Natural killer cell (primary cell): Measurements from ENCODE around the gene TMEM208. TPM values are rescaled to one million over a fixed set of nuclear protein-coding genes. Genes with fewer than 3 reads are reported as not detected.
A peak's percentile ranks its signal among the peaks of the same experiment; 100 is the strongest.

Experiments used
- ATAC-seq, 3 donors: fragments of 150-1000 bp in 2 of 3; fragments of 200-7000 bp in 1 of 3; cut with Tn5 transposase; 1 replicate in 1 of 3; 2 replicates in 2 of 3; pipeline ENCODE4 v1.10.0; 2021; ENCODE audit warnings: mild to moderate bottlenecking in 2 of 3, moderate library complexity in 2 of 3
- DNase-seq, 2 donors: peaks; one replicate each; pipeline versions ENCODE4 v3.0.0 to v3.0.0-alpha.2; 2013 to 2021; ENCODE audit warnings: mixed read lengths in 1 of 2
- H3K27ac ChIP-seq: one replicate; pipeline ENCODE4 v1.5.1; 2013; ENCODE audit warnings: mild to moderate bottlenecking, low read length
- H3K27me3 ChIP-seq: one replicate; pipeline ENCODE4 v1.6.1; 2013; ENCODE audit warnings: low read length; ENCODE audit not compliant: control insufficient read depth, insufficient read depth
- H3K36me3 ChIP-seq: one replicate; pipeline ENCODE4 v1.6.1; 2013; ENCODE audit warnings: low read length; ENCODE audit not compliant: control insufficient read depth, insufficient read depth
- H3K4me1 ChIP-seq: one replicate; pipeline ENCODE4 v1.6.1; 2013; ENCODE audit warnings: low read length; ENCODE audit not compliant: control insufficient read depth, insufficient read depth
- H3K4me3 ChIP-seq: one replicate; pipeline ENCODE4 v1.5.1; 2013; ENCODE audit warnings: low read length
- H3K9me3 ChIP-seq: one replicate; pipeline ENCODE4 v1.6.1; 2013; ENCODE audit warnings: low read length; ENCODE audit not compliant: control insufficient read depth, insufficient read depth
- H3K27ac Mint-ChIP-seq, 2 donors: one replicate each; pipeline ENCODE4 v1.8.0; 2022; ENCODE audit warnings: mild to moderate bottlenecking in 2 of 2, mixed read lengths in 2 of 2, moderate library complexity in 1 of 2
- H3K27me3 Mint-ChIP-seq, 2 donors: one replicate each; pipeline ENCODE4 v1.8.0; 2022; ENCODE audit warnings: low read depth in 2 of 2, mixed read lengths in 2 of 2
- H3K36me3 Mint-ChIP-seq: one replicate; pipeline ENCODE4 v1.8.0; 2022; ENCODE audit warnings: mixed read lengths
- H3K4me1 Mint-ChIP-seq, 2 donors: one replicate each; pipeline ENCODE4 v1.8.0; 2022; ENCODE audit warnings: mixed read lengths in 2 of 2
- H3K4me3 Mint-ChIP-seq: one replicate; pipeline ENCODE4 v1.8.0; 2022; ENCODE audit warnings: mild to moderate bottlenecking, moderate library complexity, mixed read lengths
- H3K9me3 Mint-ChIP-seq, 2 donors: one replicate each; pipeline ENCODE4 v1.8.0; 2022; ENCODE audit warnings: mixed read lengths in 2 of 2
- WGBS: methylation state at CpG from one replicate; pipeline ENCODE4 v1.1.7; 2013; ENCODE audit warnings: missing lambda C conversion rate; ENCODE audit not compliant: insufficient coverage; 5-methylcytosine and 5-hydroxymethylcytosine counted together
- intact Hi-C: fragments of 100-400 bp; cut with micrococcal nuclease; formaldehyde crosslinking; loops from one replicate; pipeline ENCODE4 v1.14.2; 2022
- total RNA-seq, 4 donors: library from RNA; stranded (reverse); fragments of 120-200 nt in 1 of 4; gene quantifications; one replicate each; pipeline versions ENCODE4 v1.2.3 to v1.2.4, GENCODE V29; 2013 to 2022
- TF ChIP-seq, protein P1 (sequence below): fragments of 200-600 bp; IDR thresholded peaks from one replicate; pipeline ENCODE4 v1.8.0; 2022; ENCODE audit warnings: antibody characterized with exemption

Gene TMEM208
- total RNA-seq, 3 donors from 2014 or later (not counting 1 experiment from before 2014, with no cell fraction given), result 34.5 to 39.2 (median 36.7) TPM

DNA sequence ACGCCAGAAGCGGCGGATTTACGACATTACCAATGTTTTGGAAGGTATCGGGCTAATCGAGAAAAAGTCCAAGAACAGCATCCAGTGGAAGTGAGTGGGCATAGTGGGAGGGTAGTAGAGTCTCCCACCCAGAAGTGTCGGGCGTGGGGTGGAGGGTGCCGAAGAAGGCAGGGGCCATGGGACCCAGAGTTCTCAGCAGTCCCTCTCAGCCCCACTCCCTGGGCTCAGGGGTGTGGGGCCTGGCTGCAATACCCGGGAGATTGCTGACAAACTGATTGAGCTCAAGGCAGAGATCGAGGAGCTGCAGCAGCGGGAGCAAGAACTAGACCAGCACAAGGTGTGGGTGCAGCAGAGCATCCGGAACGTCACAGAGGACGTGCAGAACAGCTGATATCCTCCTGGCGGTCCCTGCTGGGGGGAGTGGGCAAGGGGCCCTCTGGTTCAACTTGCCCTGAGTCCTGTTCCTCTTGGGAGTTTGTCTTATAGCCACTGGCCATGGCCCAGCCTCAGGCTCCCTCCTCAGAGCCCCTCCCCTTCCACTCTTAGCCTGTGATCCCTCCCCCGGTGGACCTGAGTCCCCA lies 34.1 kb upstream of the TMEM208 start:
- peaks cover 14% of the 10 kb centered on the region for H3K36me3 Mint-ChIP-seq
- H3K27ac Mint-ChIP-seq, result peak overlapping the region; percentile 75 to 86
- peaks cover 35% of the 10 kb centered on the region for H3K36me3 ChIP-seq
- H3K27me3 Mint-ChIP-seq, result no peaks in the 10 kb centered on the region
- TF ChIP-seq, protein P1, sequence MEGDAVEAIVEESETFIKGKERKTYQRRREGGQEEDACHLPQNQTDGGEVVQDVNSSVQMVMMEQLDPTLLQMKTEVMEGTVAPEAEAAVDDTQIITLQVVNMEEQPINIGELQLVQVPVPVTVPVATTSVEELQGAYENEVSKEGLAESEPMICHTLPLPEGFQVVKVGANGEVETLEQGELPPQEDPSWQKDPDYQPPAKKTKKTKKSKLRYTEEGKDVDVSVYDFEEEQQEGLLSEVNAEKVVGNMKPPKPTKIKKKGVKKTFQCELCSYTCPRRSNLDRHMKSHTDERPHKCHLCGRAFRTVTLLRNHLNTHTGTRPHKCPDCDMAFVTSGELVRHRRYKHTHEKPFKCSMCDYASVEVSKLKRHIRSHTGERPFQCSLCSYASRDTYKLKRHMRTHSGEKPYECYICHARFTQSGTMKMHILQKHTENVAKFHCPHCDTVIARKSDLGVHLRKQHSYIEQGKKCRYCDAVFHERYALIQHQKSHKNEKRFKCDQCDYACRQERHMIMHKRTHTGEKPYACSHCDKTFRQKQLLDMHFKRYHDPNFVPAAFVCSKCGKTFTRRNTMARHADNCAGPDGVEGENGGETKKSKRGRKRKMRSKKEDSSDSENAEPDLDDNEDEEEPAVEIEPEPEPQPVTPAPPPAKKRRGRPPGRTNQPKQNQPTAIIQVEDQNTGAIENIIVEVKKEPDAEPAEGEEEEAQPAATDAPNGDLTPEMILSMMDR, result no peak
- H3K4me3 ChIP-seq, result peak overlapping the region; percentile 82
- no peaks in the 10 kb centered on the region for H3K27me3 ChIP-seq
- H3K4me1 ChIP-seq, result peaks cover 25% of the 10 kb centered on the region
- DNase-seq, result peak in 1 of 2 donors; percentile 40
- no peak for ATAC-seq
- H3K9me3 Mint-ChIP-seq, result no peaks in the 10 kb centered on the region
- WGBS, result 42% methylated on average over 17 of the region's 17 CpGs
- peak overlapping the region; percentile 92 for H3K4me3 Mint-ChIP-seq
- H3K4me1 Mint-ChIP-seq, result peaks cover 34 to 52% of the 10 kb centered on the region in 2 donors
- no peak overlapping the region for H3K27ac ChIP-seq
- H3K9me3 ChIP-seq, result no peaks in the 10 kb centered on the region
- intact Hi-C loops, result loop anchor here (1.0 to 2.0 kb wide), 2 partner anchors 10 to 34 kb away; partner anchors contain the start of genes MATCAP1 and TMEM208

DNA sequence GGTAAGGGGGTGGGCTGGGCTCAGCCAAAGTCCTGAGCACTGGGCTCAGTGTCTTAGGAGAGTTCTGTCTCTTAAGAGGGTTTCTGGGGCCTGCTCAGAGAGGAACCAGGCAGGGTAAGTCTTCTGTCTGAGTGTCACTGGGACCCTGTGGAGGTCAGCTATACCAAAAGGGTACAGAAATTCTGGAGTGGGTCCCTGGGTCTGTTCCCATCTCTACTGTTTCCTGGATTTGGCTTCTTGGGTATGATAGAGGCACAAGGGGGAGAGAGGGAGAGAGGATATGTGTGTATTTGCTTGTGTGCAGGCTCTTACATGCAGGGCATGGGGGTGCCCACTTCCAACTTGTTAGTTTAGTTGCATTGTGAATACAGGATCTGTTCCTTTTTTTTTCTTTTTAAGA lies 33.4 kb upstream of the TMEM208 start:
- H3K4me1 ChIP-seq, result peaks cover 25% of the 10 kb centered on the region
- H3K36me3 ChIP-seq, result peaks cover 42% of the 10 kb centered on the region
- H3K27me3 ChIP-seq, result no peaks in the 10 kb centered on the region
- H3K9me3 ChIP-seq, result no peaks in the 10 kb centered on the region
- H3K36me3 Mint-ChIP-seq, result peaks cover 14% of the 10 kb centered on the region
- peak overlapping the region; percentile 75 to 86 for H3K27ac Mint-ChIP-seq
- no peak overlapping the region for H3K4me3 ChIP-seq
- H3K27ac ChIP-seq, result no peak overlapping the region
- DNase-seq, result no peak
- ATAC-seq, result no peak
- TF ChIP-seq, protein P1, result no peak
- intact Hi-C loops, result loop anchor here (2.0 kb wide), 1 partner anchor 33 kb away; the partner anchor contains the start of gene TMEM208
- peaks cover 34 to 52% of the 10 kb centered on the region in 2 donors for H3K4me1 Mint-ChIP-seq
- H3K4me3 Mint-ChIP-seq, result peak overlapping the region; percentile 66
- no peaks in the 10 kb centered on the region for H3K27me3 Mint-ChIP-seq
- H3K9me3 Mint-ChIP-seq, result no peaks in the 10 kb centered on the region

DNA sequence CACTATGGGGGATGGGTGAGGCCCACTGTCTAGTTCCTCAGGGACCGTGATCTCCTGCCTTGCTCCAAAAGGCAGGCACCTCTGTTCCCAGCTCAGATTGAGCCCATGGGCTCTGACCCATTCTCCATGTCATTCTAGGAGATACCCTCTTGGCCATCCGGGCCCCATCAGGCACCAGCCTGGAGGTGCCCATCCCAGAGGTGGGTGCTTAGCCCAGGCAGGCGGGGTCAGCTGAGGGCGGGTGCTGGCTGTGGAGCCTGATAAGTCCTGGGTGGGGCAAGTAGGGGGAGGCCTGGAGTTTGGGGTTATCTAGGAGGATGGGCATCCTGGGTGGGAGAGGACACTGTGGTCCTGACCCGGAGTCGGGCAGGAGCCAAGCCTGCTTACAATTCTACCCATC lies 32.7 kb upstream of the TMEM208 start:
- no peak for ATAC-seq
- Mint-ChIP-seq H3K27ac (peak overlapping the region; percentile 75 to 86), H3K9me3 (no peaks in the 10 kb centered on the region), H3K4me3 (peak overlapping the region; percentile 66), H3K27me3 (no peaks in the 10 kb centered on the region), H3K4me1 (peaks cover 34 to 52% of the 10 kb centered on the region in 2 donors), H3K36me3 (peaks cover 14% of the 10 kb centered on the region)
- Histone ChIP-seq H3K4me3 (no peak overlapping the region), H3K27me3 (no peaks in the 10 kb centered on the region), H3K27ac (no peak overlapping the region), H3K36me3 (peaks cover 42% of the 10 kb centered on the region), H3K9me3 (no peaks in the 10 kb centered on the region), H3K4me1 (peaks cover 25% of the 10 kb centered on the region)
- no peak for DNase-seq
- intact Hi-C loops, result no loop called here
- 96% methylated on average over 4 of the region's 6 CpGs for WGBS
- TF ChIP-seq, protein P1, result no peak

DNA sequence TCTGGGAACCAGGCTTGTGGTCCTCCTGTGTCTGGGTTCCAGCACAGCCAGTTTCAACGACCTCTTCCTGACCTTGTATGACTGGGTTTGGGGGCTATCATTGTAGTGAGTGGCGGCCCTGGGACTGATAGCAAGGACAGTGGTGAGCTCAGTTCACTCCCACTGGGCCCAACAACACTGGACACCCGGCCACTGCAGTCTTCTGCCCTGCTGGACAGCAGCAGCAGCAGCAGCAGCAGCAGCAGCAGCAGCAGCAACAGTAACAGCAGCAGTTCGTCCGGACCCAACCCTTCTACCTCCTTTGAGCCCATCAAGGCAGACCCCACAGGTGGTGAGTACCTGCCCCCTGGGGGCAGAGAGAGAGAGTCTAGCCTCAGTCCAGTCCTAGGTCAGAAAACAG lies 31.3 kb upstream of the TMEM208 start:
- Histone ChIP-seq H3K4me3 (no peak overlapping the region), H3K27me3 (no peaks in the 10 kb centered on the region), H3K9me3 (no peaks in the 10 kb centered on the region), H3K27ac (no peak overlapping the region), H3K36me3 (peaks cover 45% of the 10 kb centered on the region), H3K4me1 (peaks cover 25% of the 10 kb centered on the region)
- H3K27ac Mint-ChIP-seq, result peak overlapping the region; percentile 8 to 15
- intact Hi-C loops, result no loop called here
- no peaks in the 10 kb centered on the region for H3K27me3 Mint-ChIP-seq
- ATAC-seq (no peak), DNase-seq (no peak)
- H3K9me3 Mint-ChIP-seq, result no peaks in the 10 kb centered on the region
- 93% methylated on average over 5 of the region's 5 CpGs for WGBS
- no peak overlapping the region for H3K4me3 Mint-ChIP-seq
- peaks cover 34 to 52% of the 10 kb centered on the region in 2 donors for H3K4me1 Mint-ChIP-seq
- TF ChIP-seq, protein P1, result no peak
- H3K36me3 Mint-ChIP-seq, result peaks cover 14% of the 10 kb centered on the region
